HG03571 (cell line): Measurements from ENCODE around the gene C20orf141.

Experiments
- ATAC-seq: cut with Tn5 transposase; IDR thresholded peaks from one replicate; pipeline ENCODE4 v1.9.1; 2021; ENCODE audit not compliant: unreplicated experiment

Gene C20orf141

DNA sequence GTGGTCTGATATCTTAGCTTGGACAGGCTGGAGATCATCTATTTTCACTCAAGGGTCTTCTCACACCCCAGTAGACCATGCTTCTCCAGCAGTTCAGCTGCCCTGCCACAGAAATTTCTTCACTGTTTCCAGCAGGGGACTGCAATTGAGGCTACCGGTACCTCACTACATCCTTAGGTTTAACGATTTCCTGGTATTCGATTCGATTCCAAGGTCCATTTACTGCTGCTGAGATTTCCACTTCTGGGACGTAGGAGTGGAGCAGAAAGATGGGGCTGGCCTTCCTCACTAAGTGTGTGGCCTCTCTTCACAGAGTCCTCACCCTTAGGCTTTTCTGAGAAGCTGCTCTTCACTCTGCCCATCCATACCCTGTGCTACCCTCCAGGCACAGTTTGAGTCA is 31.9 kb downstream of the C20orf141 start:
- no peak for ATAC-seq

DNA sequence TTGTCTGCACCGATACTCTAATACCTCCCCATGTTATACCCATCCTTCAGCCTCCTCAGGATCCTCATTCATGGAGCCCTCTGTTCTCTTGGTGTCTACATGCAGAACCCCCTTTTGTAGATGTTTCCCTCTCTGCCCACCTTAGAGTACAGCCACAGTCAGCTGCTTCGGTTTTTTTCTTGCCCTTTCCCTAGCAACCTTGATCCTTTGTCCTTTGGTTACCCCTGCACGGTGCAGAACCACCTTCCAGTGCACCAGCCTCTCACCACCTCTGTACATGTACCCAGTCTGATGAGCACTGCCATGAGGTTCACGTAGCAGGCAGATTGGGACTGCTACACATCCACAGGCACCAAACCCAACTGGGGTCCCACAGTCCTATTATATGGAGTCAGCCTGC is 33.0 kb downstream of the C20orf141 start:
- no peak for ATAC-seq

DNA sequence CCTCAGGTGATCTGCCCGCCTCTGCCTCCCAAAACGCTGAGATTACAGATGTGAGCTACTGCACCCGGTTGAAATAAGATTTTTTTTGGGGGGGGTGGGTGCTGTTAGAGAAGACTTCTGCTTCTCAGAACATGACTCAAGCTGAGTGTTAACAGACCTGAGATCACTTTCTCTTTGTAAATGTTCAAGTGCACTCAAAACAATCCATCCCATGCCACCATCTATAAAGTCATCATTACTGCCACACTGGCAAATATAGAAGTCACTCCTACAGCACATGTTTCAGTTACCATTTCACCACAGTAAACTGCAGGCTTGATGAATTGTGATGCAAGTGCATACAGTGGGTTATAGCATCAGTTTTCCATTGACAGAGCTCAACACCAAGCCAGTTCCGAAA is 34.7 kb downstream of the C20orf141 start:
- ATAC-seq, result no peak

DNA sequence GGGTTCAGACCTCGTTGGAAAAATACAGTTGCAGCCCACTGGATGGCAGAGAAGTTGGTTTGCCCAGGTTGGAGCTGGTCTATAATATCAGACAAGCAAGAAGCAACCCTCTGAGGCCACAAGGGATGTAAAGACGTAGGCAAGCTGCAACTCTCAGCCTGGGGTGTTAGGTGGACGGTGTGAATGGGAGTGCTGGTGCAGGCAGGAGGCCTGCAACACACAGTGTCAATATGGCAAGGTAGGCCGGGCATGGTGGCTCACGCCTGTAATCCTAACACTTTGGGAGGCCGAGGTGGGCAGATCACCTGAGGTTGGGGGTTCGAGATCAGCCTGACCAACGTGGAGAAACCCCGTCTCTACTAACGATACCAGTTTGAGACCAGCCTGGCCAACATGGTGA is 36.3 kb downstream of the C20orf141 start:
- no peak for ATAC-seq

DNA sequence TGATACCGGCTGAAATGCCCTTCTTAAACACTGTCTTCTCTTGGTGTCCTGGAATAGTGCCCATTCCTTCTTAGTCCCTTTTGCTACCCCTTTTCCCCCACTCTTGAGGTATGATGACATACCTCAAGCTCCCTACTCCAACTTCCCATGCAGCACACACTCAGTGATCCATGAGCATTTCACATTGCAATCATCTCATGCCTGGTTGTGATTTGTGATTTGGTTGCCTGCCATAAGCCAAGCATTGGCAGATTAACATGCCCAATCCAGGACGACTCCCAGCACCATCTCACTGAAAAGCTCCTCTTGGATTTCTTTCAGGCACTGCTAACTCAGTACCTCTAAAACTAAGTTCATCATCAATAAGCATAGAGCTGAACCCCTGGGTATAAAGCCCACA is 43.8 kb downstream of the C20orf141 start:
- no peak for ATAC-seq

DNA sequence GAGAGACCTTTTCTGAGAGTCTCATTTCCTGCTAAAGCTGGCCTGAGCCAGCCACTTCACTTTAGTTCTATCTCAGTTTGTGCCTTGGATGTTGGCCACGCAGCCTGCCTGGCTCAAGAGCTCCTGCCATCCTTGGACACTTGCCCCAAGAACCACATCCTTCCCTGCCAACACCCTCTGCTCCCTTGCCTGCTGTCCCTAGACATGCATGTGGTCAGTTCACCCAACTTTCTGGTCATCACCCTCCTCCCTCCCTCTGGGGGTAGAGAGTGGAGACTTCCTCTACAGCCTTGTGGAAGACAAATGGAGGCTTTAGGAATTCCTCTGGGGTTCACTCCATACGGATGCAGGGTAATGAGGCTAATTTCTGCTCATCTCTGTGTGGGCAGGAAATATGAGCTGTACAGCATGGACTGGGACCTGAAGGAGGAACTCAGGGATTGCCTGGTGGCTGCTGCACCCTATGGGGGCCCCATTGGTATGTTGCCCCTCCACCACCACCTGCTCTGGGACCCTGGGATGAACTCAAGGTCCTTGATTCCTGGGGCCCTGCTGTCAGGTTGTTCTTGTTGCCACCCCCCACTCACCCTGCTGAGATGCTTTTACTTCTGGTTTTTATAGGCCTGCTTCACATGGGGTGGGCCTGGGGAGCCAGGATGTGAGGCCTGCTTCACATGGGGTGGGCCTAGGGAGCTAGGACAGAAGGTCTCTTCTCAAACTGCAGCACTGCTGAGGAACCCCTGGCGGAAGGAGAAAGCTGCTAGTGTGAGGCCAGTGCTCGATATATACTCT is 44.7 kb downstream of the C20orf141 start:
- no peak for ATAC-seq

DNA sequence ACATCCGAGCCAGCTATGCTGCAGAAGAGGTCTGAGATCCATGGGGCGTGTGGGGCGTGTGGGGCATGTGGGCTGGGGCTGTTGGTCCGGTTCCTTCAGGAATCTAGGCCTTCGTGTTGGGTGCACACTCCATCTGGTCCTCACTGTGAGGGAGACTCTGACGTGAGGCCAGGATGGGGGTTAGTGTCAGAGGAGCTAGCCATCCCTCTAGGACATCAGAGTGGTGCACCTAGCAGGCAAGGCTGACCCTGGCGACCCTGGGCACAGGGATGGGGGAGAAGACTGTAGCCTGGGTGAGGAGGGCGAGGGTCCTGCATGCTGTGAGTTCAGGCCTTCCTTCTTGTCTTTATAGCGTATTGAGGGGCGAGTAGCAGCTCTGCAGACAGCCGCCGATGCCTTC is 49.8 kb downstream of the C20orf141 start:
- no peak for ATAC-seq

DNA sequence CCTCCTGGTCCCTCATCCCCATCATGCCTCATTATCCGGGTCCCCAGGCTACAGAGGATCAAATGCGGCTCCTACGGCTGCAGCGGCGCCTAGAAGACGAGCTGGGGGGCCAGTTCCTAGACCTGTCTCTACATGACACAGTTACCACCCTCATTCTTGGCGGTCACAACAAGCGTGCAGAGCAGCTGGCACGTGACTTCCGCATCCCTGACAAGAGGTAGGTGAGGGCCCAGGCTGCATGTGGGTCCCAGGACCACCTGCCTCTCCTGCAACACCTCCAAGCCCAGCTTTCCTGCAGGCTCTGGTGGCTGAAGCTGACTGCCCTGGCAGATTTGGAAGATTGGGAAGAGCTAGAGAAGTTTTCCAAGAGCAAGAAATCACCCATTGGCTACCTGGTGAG is 50.3 kb downstream of the C20orf141 start:
- no peak for ATAC-seq
